TTC549 (cell line): ENCODE results near the gene UTF1.
"Not testable (repeated sequence)": the region's sequence is repeated elsewhere in the genome, so short reads cannot be mapped to it uniquely, and the experiment has no call there.

ENCODE experiments used
- FAIRE-seq: peaks from 2 replicates; lab custom pipeline; 2012; peaks lifted over from hg19 to GRCh38; lab: Jason Lieb, UNC

The UTF1 gene

DNA sequence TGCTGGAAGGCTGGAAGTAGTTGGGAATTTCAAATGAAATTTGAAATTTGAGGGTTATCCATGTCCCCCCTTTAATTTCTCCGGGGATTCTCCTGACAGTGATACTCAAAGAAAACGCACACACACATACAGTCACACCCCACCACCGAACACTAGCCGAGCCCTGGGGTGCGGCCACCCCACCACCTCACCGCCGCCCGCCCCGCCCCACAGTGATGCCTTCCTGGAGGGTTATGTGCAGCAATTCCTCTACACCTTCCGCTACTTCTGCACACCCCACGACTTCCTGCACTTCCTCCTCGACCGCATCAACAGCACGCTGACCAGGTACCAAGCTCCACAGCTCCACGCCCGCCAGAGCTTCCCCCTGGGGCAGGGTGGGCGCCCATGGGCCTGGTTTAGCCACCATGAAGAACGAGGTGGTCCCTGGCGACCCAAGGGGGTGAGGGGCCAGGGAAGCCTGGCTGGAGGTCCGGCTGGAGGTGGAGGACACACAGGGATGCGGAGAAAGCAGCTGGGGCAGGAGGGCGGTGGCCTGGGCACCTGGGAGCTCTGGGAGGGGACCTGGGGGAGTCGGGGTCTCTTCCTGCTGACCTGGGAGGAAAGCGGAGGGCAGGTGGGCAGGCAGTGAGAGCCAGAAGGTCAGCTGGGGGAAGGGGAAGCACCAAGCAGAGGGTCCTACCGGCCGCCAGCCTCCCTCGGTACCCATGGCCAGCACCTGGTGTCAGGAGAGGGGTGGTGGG lies 19.4 kb upstream of the UTF1 start:
- no peak for FAIRE-seq

GRCh38 chr10:133211141-133211830 lies 18.7 kb upstream of the UTF1 start:
- no peak for FAIRE-seq

GRCh38 chr10:133211959-133212852 lies 17.8 kb upstream of the UTF1 start:
- FAIRE-seq, result no peak

- FAIRE-seq, result no peak
Measured at GRCh38 chr10:133212853-133213494, 17.0 kb upstream of the UTF1 start.

DNA sequence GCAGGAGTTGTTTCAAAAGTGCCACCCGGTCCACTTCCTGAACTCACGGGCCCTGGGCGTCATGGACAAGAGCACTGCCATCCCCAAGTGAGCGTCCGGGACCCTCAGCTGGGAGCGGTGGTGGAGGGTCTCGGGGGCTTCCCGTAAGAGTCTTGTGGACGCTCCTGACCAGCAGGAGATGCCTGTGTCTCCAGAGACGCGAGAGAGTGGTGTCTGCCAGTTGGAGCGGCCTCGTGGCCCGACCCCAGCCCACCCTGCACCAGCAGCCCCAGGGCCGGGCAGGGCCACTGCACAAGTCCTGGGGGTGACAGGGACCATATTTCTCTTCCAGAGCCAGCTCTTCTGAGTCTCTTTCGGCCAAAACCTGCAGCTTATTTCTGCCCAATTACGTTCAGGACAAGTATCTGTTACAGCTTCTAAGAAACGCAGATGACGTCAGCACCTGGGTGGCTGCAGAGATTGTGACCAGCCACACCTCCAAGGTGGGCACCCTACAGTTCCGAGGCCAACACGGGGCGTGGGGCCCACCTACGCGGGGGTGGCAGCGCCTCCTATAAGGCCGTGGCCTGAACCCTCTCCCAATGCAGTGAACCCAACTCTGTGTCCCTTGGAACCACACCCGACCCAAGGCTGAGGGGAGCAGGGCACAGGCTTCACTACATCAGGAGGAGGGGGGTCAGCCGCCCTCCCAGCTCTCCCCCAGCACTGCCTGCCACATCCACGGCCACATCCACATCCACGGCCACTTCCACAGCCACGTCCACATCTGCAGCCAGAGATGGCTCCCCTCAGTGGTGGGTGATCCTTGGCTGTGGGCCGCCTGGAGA lies 16.2 kb upstream of the UTF1 start:
- FAIRE-seq, result no peak

- no peak for FAIRE-seq
Measured at GRCh38 chr10:133214468-133215410, 15.3 kb upstream of the UTF1 start.

DNA sequence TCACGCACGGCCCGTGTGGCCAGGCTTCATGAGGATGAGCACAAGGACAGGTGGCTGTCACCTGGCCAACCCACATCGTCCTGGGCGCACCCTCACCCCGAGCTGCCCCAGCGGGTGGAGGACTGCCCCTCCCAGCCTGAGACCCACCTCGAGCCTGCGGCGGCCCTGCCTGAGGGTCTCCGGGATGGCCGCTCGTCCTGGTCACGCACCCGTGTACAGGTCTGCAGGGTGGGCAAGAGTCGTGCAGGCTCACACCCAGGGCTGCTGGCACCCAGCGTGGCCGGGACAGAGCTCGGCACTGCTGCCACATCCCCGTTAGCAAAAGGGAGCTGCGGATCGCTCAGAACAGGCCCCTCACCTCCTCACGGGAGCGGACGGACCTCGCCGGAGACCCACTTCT lies 14.4 kb upstream of the UTF1 start:
- no peak for FAIRE-seq

DNA sequence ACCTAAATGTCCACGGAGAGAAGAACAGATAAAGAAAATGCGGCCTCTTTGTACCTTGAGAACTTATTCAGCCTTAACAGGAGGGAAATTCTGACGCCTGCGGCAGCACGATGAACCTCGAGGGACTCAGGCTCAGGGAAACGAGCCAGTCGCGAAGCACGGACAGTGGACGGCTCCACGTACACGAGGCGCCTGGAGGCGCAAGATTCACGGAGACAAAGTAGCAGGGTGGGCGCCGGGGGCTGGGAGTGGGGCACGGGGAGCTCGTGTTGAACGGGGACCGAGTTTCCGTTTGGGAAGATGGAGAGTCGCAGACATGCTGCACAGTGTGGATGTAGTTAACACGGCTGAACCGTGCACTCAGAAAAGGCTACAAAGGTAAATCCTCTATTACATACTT lies 13.2 kb upstream of the UTF1 start:
- FAIRE-seq, result no peak

DNA sequence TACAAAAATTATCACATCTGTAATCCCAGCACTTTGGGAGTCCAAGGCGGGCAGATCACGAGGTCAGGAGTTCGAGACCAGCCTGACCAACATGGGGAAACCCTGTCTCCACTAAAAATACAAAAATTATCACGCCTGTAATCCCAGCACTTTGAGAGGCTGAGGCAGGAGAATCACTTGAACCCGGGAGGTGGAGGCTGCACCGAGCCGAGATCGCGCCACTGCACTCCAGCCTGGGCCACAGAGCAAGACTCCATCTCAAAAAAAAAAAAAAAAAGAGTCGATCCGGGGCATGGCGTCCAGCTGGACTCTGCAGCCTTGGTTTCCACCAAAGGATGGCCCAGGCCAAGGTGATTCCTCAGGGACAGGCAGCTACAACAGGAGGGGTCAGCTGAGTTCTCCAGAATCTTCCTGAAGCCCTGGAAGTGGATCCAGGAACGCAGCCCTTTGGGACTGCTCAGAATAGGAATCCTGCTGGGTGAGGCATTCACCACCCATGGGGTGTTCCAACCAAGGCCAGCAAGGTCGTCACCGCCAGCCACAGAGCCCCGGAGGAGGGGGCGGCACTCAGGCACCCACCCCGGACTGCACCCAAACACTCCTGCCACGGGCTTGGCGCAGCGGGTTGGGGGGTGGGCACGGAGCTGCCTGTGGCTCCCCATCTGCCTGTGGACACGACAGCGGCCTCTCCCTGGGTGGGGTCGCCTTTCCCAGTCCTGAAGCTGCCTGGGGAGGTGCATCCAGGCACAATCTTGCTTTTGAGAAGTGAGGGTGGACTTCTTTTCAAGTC lies 12.0 kb upstream of the UTF1 start:
- no peak for FAIRE-seq

GRCh38 chr10:133218891-133219290 lies 11.1 kb upstream of the UTF1 start:
- FAIRE-seq, result no peak

DNA sequence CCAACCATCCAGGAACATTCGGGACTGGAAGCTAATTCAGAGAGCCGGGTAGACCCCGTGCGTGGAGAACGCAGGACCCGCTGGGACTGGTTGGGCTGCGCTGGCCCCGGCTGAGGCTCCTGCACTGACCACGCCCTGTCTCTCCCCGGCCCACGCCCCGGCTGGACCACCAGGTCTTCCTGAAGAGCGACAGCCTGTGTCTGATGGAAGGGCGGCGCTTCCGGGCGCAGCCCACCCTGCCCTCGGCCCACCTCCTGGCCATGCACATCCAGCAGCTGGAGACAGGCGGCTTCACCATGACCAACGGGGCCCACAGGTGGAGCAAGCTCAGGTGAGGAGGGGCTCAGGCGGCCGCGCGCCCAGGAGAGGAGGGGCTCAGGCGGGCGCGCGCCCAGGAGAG lies 10.2 kb upstream of the UTF1 start:
- FAIRE-seq, result no peak

DNA sequence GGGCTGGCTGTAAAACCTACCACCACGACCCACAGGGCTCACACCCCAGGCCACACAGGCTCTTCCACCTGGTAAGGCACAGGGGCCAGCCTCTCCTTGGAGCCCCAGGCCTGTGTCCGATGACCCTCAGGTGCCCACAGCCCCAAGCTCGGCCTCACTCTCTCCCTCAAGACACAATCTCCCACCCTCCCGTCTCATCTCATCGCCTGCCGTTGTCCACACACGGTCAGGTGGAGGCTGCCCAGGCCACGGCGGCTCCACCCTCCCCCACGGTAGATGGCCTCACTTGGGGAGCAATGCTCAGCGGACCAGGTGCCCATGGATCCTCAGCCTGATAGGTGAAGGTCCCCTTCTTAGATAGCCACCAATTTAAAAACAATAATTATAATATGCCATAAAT lies 8.7 kb upstream of the UTF1 start:
- no peak for FAIRE-seq

- FAIRE-seq, result not testable (repeated sequence)
Measured at GRCh38 chr10:133221756-133222155, 8.3 kb upstream of the UTF1 start.

GRCh38 chr10:133224076-133224475 lies 5.9 kb upstream of the UTF1 start:
- no peak for FAIRE-seq

GRCh38 chr10:133224756-133225372 lies 5.2 kb upstream of the UTF1 start:
- FAIRE-seq, result no peak

- FAIRE-seq, result no peak
Measured at GRCh38 chr10:133225707-133226191, 4.3 kb upstream of the UTF1 start.

DNA sequence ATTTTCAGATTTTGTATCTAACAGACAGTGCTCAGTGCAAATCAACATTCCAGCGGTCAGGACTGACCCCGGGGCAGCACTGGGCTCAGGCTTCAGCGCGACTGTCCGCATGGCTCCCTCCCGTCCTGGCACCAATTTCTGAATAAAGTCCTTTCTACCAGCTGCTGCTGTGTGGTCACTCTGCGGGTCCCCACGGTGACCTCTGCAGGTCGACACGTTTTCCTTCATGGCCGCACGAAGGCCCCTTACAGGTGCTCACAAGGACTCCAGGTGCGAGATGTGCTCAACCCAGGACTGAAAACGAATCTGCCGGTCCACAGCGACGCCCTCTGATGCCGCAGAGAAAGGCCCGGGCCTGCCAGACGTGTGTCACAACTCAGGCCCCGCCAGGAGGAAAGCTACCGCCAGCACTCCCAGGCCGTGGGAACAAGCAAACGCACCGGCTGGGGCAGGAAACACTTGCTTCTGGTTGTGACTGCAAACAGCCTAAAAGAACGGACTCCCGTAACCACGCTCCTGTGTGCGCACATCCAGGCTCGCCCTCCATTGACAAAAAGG lies 3.7 kb upstream of the UTF1 start:
- FAIRE-seq, result no peak

- no peak for FAIRE-seq
Measured at GRCh38 chr10:133227256-133227655, 2.8 kb upstream of the UTF1 start.
